ENCODE measurements around the gene ASXL2. TPM values are rescaled to one million over a fixed set of nuclear protein-coding genes. Genes with fewer than 3 reads are reported as not detected.
"Not testable (repeated sequence)": the region's sequence is repeated elsewhere in the genome, so short reads cannot be mapped to it uniquely, and the experiment has no call there.

Gene ASXL2
- total RNA-seq, 2 donors from 2014 or later, result 28.6 to 32.7 TPM

- Histone ChIP-seq H3K27ac (no peak overlapping the region), H3K27me3 (no peaks in the 10 kb centered on the region), H3K4me1 (no peaks in the 10 kb centered on the region), H3K9me3 (no peaks in the 10 kb centered on the region), H3K9ac (ENCODE audit: low read depth in 2 of 2, low read length in 2 of 2) (no peak overlapping the region), H3K4me3 (no peak overlapping the region), H3K36me3 (no peaks in the 10 kb centered on the region)
- peak; percentile 26 for DNase-seq
- intact Hi-C loops (cut with DNase I), result no loop called here
- no peak for TF ChIP-seq CTCF (IDR thresholded peaks at IDR 0.05)
These were observed 44.7 kb downstream of the ASXL2 start for GRCh38 chr2:25833566-25833965.

- H3K4me1 ChIP-seq, result no peaks in the 10 kb centered on the region
- H3K4me3 ChIP-seq, result no peak overlapping the region
- H3K9me3 ChIP-seq, result no peaks in the 10 kb centered on the region
- H3K27ac ChIP-seq, result no peak overlapping the region
- no peak for TF ChIP-seq CTCF (IDR thresholded peaks at IDR 0.05)
- H3K27me3 ChIP-seq, result no peaks in the 10 kb centered on the region
- DNase-seq, result no peak
- H3K9ac ChIP-seq (ENCODE audit: low read depth in 2 of 2, low read length in 2 of 2), result no peak overlapping the region
- intact Hi-C loops (cut with DNase I), result no loop called here
- no peaks in the 10 kb centered on the region for H3K36me3 ChIP-seq
These were observed 45.4 kb downstream of the ASXL2 start for GRCh38 chr2:25832897-25833296.

- H3K9me3 ChIP-seq, result no peaks in the 10 kb centered on the region
- H3K36me3 ChIP-seq, result no peaks in the 10 kb centered on the region
- H3K9ac ChIP-seq (ENCODE audit: low read depth in 2 of 2, low read length in 2 of 2), result no peak overlapping the region
- no peak for DNase-seq
- no peaks in the 10 kb centered on the region for H3K27me3 ChIP-seq
- TF ChIP-seq CTCF (IDR thresholded peaks at IDR 0.05), result no peak
- H3K4me3 ChIP-seq, result no peak overlapping the region
- H3K27ac ChIP-seq, result no peak overlapping the region
- intact Hi-C loops (cut with DNase I), result no loop called here
- H3K4me1 ChIP-seq, result no peaks in the 10 kb centered on the region
These were observed 46.4 kb downstream of the ASXL2 start for GRCh38 chr2:25831746-25832449.

- Histone ChIP-seq H3K27me3 (no peaks in the 10 kb centered on the region), H3K4me3 (no peak overlapping the region), H3K9ac (ENCODE audit: low read depth in 2 of 2, low read length in 2 of 2) (no peak overlapping the region), H3K9me3 (no peaks in the 10 kb centered on the region), H3K36me3 (no peaks in the 10 kb centered on the region), H3K27ac (no peak overlapping the region), H3K4me1 (no peaks in the 10 kb centered on the region)
- intact Hi-C loops (cut with DNase I), result no loop called here
- no peak for TF ChIP-seq CTCF (IDR thresholded peaks at IDR 0.05)
- no peak for DNase-seq
These were observed 48.5 kb downstream of the ASXL2 start for GRCh38 chr2:25829828-25830227.

GRCh38 chr2:25829377-25829704 lies 48.9 kb downstream of the ASXL2 start:
- H3K4me1 ChIP-seq, result no peaks in the 10 kb centered on the region
- no peaks in the 10 kb centered on the region for H3K27me3 ChIP-seq
- H3K36me3 ChIP-seq, result no peaks in the 10 kb centered on the region
- no peak overlapping the region for H3K27ac ChIP-seq
- no peak overlapping the region for H3K9ac ChIP-seq (ENCODE audit: low read depth in 2 of 2, low read length in 2 of 2)
- no peak overlapping the region for H3K4me3 ChIP-seq
- DNase-seq, result no peak
- no peak for TF ChIP-seq CTCF (IDR thresholded peaks at IDR 0.05)
- intact Hi-C loops (cut with DNase I), result no loop called here
- H3K9me3 ChIP-seq, result no peaks in the 10 kb centered on the region

GRCh38 chr2:25828532-25829376 lies 49.5 kb downstream of the ASXL2 start:
- intact Hi-C loops (cut with DNase I); H3K27me3 ChIP-seq; H3K9me3 ChIP-seq; H3K9ac ChIP-seq (ENCODE audit: low read depth in 2 of 2, low read length in 2 of 2); H3K36me3 ChIP-seq; DNase-seq; H3K27ac ChIP-seq; H3K4me1 ChIP-seq; H3K4me3 ChIP-seq: not testable (repeated sequence)

Measured in colonic mucosa (tissue), 4 donors.